ENCODE data around the gene CGNL1.

The CGNL1 gene

DNA sequence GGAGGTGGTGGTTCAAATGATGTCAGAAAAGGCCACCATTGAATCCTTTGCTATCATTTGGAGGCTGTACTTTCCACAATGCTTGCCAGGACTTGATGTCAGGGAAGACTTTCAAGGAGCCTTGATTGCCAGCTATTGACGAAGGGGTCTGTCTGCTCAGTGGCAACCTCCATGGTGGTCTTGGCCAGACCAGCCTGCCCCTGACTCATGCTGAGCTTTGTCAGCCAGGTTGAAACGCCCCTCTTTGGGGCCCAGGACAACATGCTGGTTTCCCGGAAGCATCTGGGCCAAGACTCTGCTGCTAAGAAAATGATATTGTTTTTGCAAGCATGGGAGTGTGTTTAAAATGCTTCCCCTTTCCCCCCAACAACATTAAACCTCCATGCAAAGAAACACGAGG, 26.7 kb downstream of the CGNL1 start:
- no peak overlapping the region for H3K27ac ChIP-seq (replicated peaks)
- peaks cover 4% of the 10 kb centered on the region for H3K27me3 ChIP-seq (ENCODE audit: insufficient read depth, poor library complexity, severe bottlenecking)
- no peak for DNase-seq (ENCODE audit: low read depth in 1 of 2, low spot score in 1 of 2)
- H3K4me3 ChIP-seq (replicated peaks; ENCODE audit: insufficient read depth, low read length): no peak overlapping the region
- TF ChIP-seq, protein P1, sequence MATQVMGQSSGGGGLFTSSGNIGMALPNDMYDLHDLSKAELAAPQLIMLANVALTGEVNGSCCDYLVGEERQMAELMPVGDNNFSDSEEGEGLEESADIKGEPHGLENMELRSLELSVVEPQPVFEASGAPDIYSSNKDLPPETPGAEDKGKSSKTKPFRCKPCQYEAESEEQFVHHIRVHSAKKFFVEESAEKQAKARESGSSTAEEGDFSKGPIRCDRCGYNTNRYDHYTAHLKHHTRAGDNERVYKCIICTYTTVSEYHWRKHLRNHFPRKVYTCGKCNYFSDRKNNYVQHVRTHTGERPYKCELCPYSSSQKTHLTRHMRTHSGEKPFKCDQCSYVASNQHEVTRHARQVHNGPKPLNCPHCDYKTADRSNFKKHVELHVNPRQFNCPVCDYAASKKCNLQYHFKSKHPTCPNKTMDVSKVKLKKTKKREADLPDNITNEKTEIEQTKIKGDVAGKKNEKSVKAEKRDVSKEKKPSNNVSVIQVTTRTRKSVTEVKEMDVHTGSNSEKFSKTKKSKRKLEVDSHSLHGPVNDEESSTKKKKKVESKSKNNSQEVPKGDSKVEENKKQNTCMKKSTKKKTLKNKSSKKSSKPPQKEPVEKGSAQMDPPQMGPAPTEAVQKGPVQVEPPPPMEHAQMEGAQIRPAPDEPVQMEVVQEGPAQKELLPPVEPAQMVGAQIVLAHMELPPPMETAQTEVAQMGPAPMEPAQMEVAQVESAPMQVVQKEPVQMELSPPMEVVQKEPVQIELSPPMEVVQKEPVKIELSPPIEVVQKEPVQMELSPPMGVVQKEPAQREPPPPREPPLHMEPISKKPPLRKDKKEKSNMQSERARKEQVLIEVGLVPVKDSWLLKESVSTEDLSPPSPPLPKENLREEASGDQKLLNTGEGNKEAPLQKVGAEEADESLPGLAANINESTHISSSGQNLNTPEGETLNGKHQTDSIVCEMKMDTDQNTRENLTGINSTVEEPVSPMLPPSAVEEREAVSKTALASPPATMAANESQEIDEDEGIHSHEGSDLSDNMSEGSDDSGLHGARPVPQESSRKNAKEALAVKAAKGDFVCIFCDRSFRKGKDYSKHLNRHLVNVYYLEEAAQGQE (IDR thresholded peaks at IDR 0.05; ENCODE audit: insufficient replicate concordance, low read depth): no peak
- TF ChIP-seq SPI1 (IDR thresholded peaks at IDR 0.05; ENCODE audit: borderline replicate concordance, low read depth) (no peak), GABPA (IDR thresholded peaks at IDR 0.05; ENCODE audit: low read depth) (no peak), POLR2AphosphoS5 (IDR thresholded peaks at IDR 0.05; ENCODE audit: low read depth) (no peak)
- TF ChIP-seq, protein P2, sequence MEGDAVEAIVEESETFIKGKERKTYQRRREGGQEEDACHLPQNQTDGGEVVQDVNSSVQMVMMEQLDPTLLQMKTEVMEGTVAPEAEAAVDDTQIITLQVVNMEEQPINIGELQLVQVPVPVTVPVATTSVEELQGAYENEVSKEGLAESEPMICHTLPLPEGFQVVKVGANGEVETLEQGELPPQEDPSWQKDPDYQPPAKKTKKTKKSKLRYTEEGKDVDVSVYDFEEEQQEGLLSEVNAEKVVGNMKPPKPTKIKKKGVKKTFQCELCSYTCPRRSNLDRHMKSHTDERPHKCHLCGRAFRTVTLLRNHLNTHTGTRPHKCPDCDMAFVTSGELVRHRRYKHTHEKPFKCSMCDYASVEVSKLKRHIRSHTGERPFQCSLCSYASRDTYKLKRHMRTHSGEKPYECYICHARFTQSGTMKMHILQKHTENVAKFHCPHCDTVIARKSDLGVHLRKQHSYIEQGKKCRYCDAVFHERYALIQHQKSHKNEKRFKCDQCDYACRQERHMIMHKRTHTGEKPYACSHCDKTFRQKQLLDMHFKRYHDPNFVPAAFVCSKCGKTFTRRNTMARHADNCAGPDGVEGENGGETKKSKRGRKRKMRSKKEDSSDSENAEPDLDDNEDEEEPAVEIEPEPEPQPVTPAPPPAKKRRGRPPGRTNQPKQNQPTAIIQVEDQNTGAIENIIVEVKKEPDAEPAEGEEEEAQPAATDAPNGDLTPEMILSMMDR (IDR thresholded peaks at IDR 0.05; ENCODE audit: insufficient read depth, low read length): no peak

DNA sequence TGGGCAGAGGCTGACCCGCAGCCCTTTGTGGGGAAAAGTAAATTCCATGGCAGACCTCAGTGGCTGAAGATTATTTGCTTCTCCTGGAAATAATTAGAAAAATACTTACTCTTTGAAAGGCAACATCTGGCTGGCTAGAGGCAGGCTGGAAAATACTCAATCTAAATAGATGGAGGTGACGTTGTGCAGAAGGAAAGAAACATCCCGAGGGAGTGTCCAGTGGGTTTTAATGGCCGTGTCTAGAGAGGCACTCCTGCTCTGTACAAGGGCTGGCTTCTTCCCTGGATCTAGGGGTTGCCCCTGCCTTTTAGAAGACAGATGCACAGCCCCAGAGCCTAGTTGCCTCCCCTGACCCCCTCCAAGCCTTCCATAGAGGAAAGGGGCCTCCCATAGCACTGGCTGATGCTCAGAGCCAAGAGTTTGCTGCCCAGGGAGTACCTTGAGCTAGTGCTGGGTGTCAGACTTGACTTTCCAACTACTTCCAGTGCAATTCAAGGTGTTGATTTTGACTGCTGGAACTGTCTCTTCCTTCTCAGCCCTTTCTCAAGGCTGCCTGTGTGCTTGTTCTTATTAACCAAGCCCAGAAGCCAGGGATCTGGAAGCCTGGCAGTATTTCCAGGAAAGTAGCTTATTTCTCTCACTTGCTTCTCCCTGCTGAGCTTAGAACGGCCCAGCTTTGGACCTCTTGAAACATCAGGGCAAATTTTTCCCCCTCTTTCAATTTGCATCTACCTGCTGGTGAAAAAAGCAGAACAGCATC, 27.4 kb downstream of the CGNL1 start:
- no peak for DNase-seq (ENCODE audit: low read depth in 1 of 2, low spot score in 1 of 2)
- Histone ChIP-seq H3K4me3 (replicated peaks; ENCODE audit: insufficient read depth, low read length) (no peak overlapping the region), H3K27ac (replicated peaks) (no peak overlapping the region), H3K27me3 (ENCODE audit: insufficient read depth, poor library complexity, severe bottlenecking) (peaks cover 3% of the 10 kb centered on the region)
- TF ChIP-seq GABPA (IDR thresholded peaks at IDR 0.05; ENCODE audit: low read depth) (no peak), POLR2AphosphoS5 (IDR thresholded peaks at IDR 0.05; ENCODE audit: low read depth) (no peak), SPI1 (IDR thresholded peaks at IDR 0.05; ENCODE audit: borderline replicate concordance, low read depth) (no peak)
- TF ChIP-seq, protein P1 (IDR thresholded peaks at IDR 0.05; ENCODE audit: insufficient replicate concordance, low read depth): no peak
- TF ChIP-seq, protein P2 (IDR thresholded peaks at IDR 0.05; ENCODE audit: insufficient read depth, low read length): no peak

DNA sequence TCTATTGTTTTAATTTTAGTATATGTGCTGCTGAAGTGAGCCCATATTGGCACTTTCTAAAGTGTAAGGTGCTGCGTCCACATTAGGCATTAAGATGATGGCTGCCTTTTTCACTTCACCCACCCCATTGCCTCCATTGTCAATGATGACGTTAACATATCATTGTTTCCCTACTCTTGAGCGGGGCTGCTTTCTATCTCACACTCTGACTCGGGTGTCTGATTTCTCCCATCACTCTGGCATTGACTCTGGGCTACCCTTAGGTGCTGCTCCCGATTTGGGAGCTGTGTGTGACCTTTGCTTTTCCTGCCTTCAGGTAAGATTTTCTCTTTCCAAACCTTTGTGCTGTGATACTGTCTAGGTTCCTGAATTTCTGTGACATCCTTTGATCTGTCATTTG, 28.8 kb downstream of the CGNL1 start:
- TF ChIP-seq GABPA (IDR thresholded peaks at IDR 0.05; ENCODE audit: low read depth) (no peak), POLR2AphosphoS5 (IDR thresholded peaks at IDR 0.05; ENCODE audit: low read depth) (no peak), SPI1 (IDR thresholded peaks at IDR 0.05; ENCODE audit: borderline replicate concordance, low read depth) (no peak)
- TF ChIP-seq, protein P1 (IDR thresholded peaks at IDR 0.05; ENCODE audit: insufficient replicate concordance, low read depth): no peak
- TF ChIP-seq, protein P2 (IDR thresholded peaks at IDR 0.05; ENCODE audit: insufficient read depth, low read length): no peak
- H3K27ac ChIP-seq (replicated peaks): no peak overlapping the region
- H3K27me3 ChIP-seq (ENCODE audit: insufficient read depth, poor library complexity, severe bottlenecking): no peaks in the 10 kb centered on the region
- no peak for DNase-seq (ENCODE audit: low read depth in 1 of 2, low spot score in 1 of 2)
- H3K4me3 ChIP-seq (replicated peaks; ENCODE audit: insufficient read depth, low read length): no peak overlapping the region

All from HL-60 (cell line).